K562 (cell line): ENCODE results near the gene PRODH. TPM values are rescaled to one million over a fixed set of nuclear protein-coding genes. Genes with fewer than 3 reads are reported as not detected.

Experiments
- DEAF1 ChIP-seq: fragments of 450-650 bp; formaldehyde crosslinking; IDR thresholded peaks from 2 replicates; pipeline ENCODE4 v1.4.0; 2020; ENCODE audit warnings: mild to moderate bottlenecking, moderate library complexity
- MCM2 ChIP-seq: fragments of 450-650 bp; IDR thresholded peaks from 2 replicates; pipeline ENCODE4 v1.6.1; 2017; ENCODE audit warnings: low read depth, mild to moderate bottlenecking
- MEIS2 ChIP-seq: fragments of 450-650 bp; IDR thresholded peaks from 2 replicates; pipeline ENCODE4 v1.6.1; 2014; ENCODE audit warnings: mild to moderate bottlenecking; ENCODE audit not compliant: partially characterized antibody
- NFIC ChIP-seq: fragments of 450-650 bp; IDR thresholded peaks from 2 replicates; pipeline ENCODE4 v1.6.1; 2017; ENCODE audit warnings: mild to moderate bottlenecking, inconsistent platforms
- PCBP1 ChIP-seq: fragments of 200-400 bp; formaldehyde crosslinking; IDR thresholded peaks from 2 replicates; pipeline ENCODE4 v1.6.1; 2018; ENCODE audit warnings: mild to moderate bottlenecking, low read depth, low read length; ENCODE audit not compliant: poor library complexity, severe bottlenecking
- PHB ChIP-seq: fragments of 250-450 bp; sonication (Bioruptor Pico); IDR thresholded peaks from 2 replicates; pipeline ENCODE4 v1.5.0; 2021
- PHTF2 ChIP-seq: fragments of 250-450 bp; sonication (Bioruptor Pico); IDR thresholded peaks from 2 replicates; pipeline ENCODE4 v1.5.0; 2021; ENCODE audit warnings: mild to moderate bottlenecking
- SIRT6 ChIP-seq: IDR thresholded peaks from one replicate; pipeline ENCODE4 v1.6.1; 2012; ENCODE audit warnings: low read depth, mild to moderate bottlenecking, control low read depth, inconsistent platforms, low read length, moderate library complexity
- TCF3 ChIP-seq: sonication (generic); formaldehyde crosslinking; IDR thresholded peaks from 2 replicates; pipeline ENCODE4 v1.4.0; 2020; ENCODE audit warnings: mild to moderate bottlenecking, missing genetic modification reagents
- TEAD1 ChIP-seq, 2 experiments: fragments of 450-650 bp in 1 of 2; sonication (generic) in 1 of 2; formaldehyde crosslinking; IDR thresholded peaks; 2 replicates each; pipeline versions ENCODE4 v1.4.0 to v1.8.0; 2020 to 2022; ENCODE audit warnings: mild to moderate bottlenecking in 2 of 2, missing genetic modification reagents in 1 of 2
- TFAM ChIP-seq: fragments of 250-450 bp; sonication (Bioruptor Pico); conservative IDR thresholded peaks from 2 replicates; pipeline ENCODE4 v1.5.0; 2021; ENCODE audit warnings: mild to moderate bottlenecking, moderate library complexity
- ZFP91 ChIP-seq: sonication (generic); formaldehyde crosslinking; IDR thresholded peaks from 2 replicates; pipeline ENCODE4 v1.8.0; 2022; ENCODE audit warnings: mild to moderate bottlenecking, missing genetic modification reagents
- ZNF143 ChIP-seq: sonication (generic); formaldehyde crosslinking; IDR thresholded peaks from 2 replicates; pipeline ENCODE4 v1.9.0; 2022; ENCODE audit warnings: mild to moderate bottlenecking, missing genetic modification reagents
- ZNF232 ChIP-seq: sonication (generic); formaldehyde crosslinking; IDR thresholded peaks from 2 replicates; pipeline ENCODE4 v1.8.0; 2022; ENCODE audit warnings: mild to moderate bottlenecking, missing genetic modification reagents
- ZNF707 ChIP-seq: fragments of 250-450 bp; sonication (Bioruptor Pico); conservative IDR thresholded peaks from 2 replicates; pipeline ENCODE4 v1.8.0; 2022; ENCODE audit warnings: inconsistent platforms, mild to moderate bottlenecking, moderate library complexity
- polyA plus RNA-seq, 8 experiments: library from polyadenylated mRNA; depleted of rRNA in 4 of 8; stranded (reverse) in 5 of 8; unstranded in 3 of 8; fragments of >200 nt; fragmentation: Nextera tagmentation in 2 of 8; fragmentation: Illumina TruSeq in 1 of 8; extraction: Ambion mirVana in 2 of 8; extraction: Trizol in 1 of 8; gene quantifications; 2 replicates each; pipeline versions ENCODE4 v1.2.1 to v1.2.3, GENCODE V29; 2011 to 2014; ENCODE audit warnings: inconsistent platforms in 1 of 8, missing spikeins in 1 of 8
- total RNA-seq, 7 experiments: library from RNA; depleted of rRNA in 6 of 7; stranded (reverse); fragments of >200 nt in 6 of 7; fragmentation: Illumina TruSeq in 2 of 7; extraction: Trizol in 2 of 7; gene quantifications; 2 replicates each; pipeline versions ENCODE4 v1.2.1 to v1.2.3, GENCODE V29; 2011 to 2021; ENCODE audit warnings: low replicate concordance in 1 of 7
- TF ChIP-seq, protein P1 (sequence below): sonication (generic); formaldehyde crosslinking; IDR thresholded peaks from 2 replicates; pipeline ENCODE4 v1.8.1; 2023; ENCODE audit warnings: mild to moderate bottlenecking, missing genetic modification reagents
- TF ChIP-seq, protein P2 (sequence below): fragments of 250-450 bp; sonication (Bioruptor Pico); IDR thresholded peaks from 2 replicates; pipeline ENCODE4 v1.5.0; 2021; ENCODE audit warnings: mild to moderate bottlenecking, moderate library complexity

Gene PRODH
- total and polyA plus RNA-seq, 9 of the 15 experiments (the other 6 are each of a cell fraction or from before 2014, with no cell fraction given), result 0.07 to 0.11 TPM; not detected in 7

- no peak for TF ChIP-seq DEAF1 (CRISPR knock-in tag)
- no peak for TF ChIP-seq NFIC
- TF ChIP-seq ZNF707, result no peak
- TF ChIP-seq MEIS2, result no peak
- TF ChIP-seq, protein P1, sequence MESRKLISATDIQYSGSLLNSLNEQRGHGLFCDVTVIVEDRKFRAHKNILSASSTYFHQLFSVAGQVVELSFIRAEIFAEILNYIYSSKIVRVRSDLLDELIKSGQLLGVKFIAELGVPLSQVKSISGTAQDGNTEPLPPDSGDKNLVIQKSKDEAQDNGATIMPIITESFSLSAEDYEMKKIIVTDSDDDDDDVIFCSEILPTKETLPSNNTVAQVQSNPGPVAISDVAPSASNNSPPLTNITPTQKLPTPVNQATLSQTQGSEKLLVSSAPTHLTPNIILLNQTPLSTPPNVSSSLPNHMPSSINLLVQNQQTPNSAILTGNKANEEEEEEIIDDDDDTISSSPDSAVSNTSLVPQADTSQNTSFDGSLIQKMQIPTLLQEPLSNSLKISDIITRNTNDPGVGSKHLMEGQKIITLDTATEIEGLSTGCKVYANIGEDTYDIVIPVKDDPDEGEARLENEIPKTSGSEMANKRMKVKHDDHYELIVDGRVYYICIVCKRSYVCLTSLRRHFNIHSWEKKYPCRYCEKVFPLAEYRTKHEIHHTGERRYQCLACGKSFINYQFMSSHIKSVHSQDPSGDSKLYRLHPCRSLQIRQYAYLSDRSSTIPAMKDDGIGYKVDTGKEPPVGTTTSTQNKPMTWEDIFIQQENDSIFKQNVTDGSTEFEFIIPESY (CRISPR knock-in tag), result no peak
- TF ChIP-seq SIRT6, result no peak
- TF ChIP-seq TCF3 (CRISPR knock-in tag), result peak; percentile 44; the same call in 1 of the 2 replicates
- peak; percentile 42 for TF ChIP-seq PCBP1
- TF ChIP-seq, protein P2, sequence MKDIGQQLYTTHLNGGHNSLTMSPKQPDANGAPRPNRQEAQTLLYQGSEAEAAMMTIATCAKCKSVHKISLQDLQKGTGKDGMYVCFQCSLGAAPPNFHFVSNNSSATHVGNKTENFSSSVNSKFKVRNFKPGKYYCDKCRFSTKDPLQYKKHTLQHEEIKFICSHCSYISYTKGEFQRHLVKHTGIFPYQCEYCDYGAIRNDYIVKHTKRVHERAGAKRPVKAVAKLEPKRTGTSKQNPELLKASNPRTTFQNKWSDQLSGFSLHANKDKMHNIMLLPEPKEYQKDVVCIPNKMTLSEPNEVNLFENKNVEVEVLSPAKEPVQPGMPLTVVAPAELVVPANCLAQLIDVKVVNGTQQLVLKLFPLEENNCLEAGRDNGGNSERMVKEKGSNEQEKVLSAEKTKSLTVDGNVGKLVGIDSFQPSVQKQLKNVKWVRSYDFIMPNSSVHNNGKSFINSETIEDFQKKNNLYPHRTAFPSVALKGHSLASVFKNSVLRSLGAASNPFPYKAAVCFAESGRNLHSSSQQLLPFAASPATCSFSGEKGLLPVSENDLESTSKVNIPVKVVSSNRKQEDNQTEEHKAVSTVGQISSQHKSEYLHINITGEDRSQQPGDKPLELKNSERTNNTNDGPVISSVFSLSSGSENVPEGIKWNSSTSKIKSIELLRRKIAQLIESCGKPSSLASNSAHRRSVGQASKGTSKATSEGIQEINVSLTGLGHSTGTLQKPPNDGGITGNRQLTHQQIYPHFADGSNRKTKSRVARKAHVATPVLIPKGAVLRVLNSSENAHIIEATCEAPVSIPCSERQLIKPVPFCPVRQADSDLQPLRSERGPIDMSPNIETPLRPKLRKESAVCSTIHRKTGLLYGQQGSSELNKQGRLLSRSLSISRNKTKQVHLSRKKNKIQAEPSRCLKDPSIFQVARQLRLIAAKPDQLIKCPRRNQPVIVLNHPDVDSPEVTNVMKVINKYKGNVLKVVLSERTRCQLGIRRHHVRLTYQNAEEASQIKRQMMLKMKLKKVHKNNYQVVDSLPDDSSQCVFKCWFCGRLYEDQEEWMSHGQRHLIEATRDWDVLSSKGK (CRISPR knock-in tag), result no peak
- TF ChIP-seq ZFP91 (CRISPR knock-in tag), result 0 out of 2 replicates have a peak, but pooled peaks have one; percentile 54
- no peak for TF ChIP-seq TFAM (CRISPR knock-in tag)
- 0 out of 2 replicates have a peak, but pooled peaks have one; percentile 67 for TF ChIP-seq PHB
- no peak for TF ChIP-seq MCM2
- TF ChIP-seq PHTF2, result no peak
- peak in 1 of 2 experiments; percentile 91; a peak in 1 of 4 replicates for TF ChIP-seq TEAD1 (CRISPR knock-in tag; IDR thresholded peaks at IDR 0.05)
- peak; percentile 95 for TF ChIP-seq ZNF232
- TF ChIP-seq ZNF143 (CRISPR knock-in tag), result no peak; the same call in 1 of the 2 replicates
These were observed 32.1 kb upstream of the PRODH start (continued) for GRCh38 chr22:18968011-18968749.
